ENCODE results near the gene STRIT1. TPM values are rescaled to one million over a fixed set of nuclear protein-coding genes. Genes with fewer than 3 reads are reported as not detected.

Gene STRIT1
- total and polyA plus RNA-seq, 10 of the 15 experiments (the other 5 are each of a cell fraction or from before 2014, with no cell fraction given): not detected

DNA sequence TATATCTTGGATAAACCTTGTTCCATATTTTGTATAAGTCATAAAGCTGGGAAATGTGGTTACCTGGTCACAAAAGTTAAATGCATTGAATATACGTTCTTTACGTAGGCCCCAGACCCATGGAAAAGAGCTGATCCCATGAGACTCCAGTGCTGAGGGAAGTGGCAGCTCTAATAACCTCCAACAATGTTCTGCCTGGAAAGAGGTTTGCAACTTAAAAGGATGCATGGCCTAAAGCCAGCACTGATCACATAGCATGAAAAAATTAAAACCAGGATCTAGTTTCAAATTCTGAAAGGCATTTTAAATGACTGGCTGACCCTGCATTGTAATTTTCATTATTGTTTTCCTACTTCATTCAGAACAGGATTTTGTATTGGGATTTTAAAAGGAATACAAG, 27.9 kb upstream of the STRIT1 start:
- no peak for FAIRE-seq
- H3K36me3 ChIP-seq (ENCODE audit: control insufficient read depth in 2 of 2, insufficient read depth in 2 of 2, low read length in 1 of 2): no peaks in the 10 kb centered on the region
- H2AFZ ChIP-seq (ENCODE audit: control insufficient read depth, low read depth, low read length): no peak overlapping the region
- ChIA-PET POLR2A (no interaction called here), CTCF (interaction anchor here (0.6 to 2.3 kb wide), 2 partner anchors 368 to 417 kb away, joined by 4 to 8 read pairs; no protein-coding TSS in a partner anchor), RAD21 (ENCODE audit: unreplicated experiment) (no interaction called here), SMC1A (ENCODE audit: uncharacterized antibody, unreplicated experiment) (interaction anchor here (0.9 kb wide), 1 partner anchor 218 kb away, joined by 3 read pairs; no protein-coding TSS in a partner anchor)
- in situ Hi-C loops (cut with MboI): loop anchor here (10.0 kb wide), 1 partner anchor 997 kb away; the partner anchor contains the start of gene DHX36
- H3K4me3 ChIP-seq: no peak overlapping the region
- TF ChIP-seq POU2F2 (IDR thresholded peaks at IDR 0.05; ENCODE audit: borderline replicate concordance, low read depth, low read length) (no peak), ZNF592 (IDR thresholded peaks at IDR 0.05) (no peak), TAF1 (IDR thresholded peaks at IDR 0.05; ENCODE audit: borderline replicate concordance, low read depth, low read length) (no peak), MXI1 (IDR thresholded peaks at IDR 0.05; ENCODE audit: low read depth, low read length) (no peak), TCF12 (IDR thresholded peaks at IDR 0.05; ENCODE audit: low read depth, low read length) (no peak), EGR1 (IDR thresholded peaks at IDR 0.05; ENCODE audit: borderline replicate concordance in 1 of 2, low read depth in 2 of 2, low read length in 2 of 2) (no peak), BRCA1 (IDR thresholded peaks at IDR 0.05; ENCODE audit: low read depth, low read length) (no peak), ZBTB4 (CRISPR knock-in tag; IDR thresholded peaks at IDR 0.05) (no peak), POLR2A (IDR thresholded peaks at IDR 0.05; ENCODE audit: low read depth, low read length) (no peak)
- TF ChIP-seq, protein P1, sequence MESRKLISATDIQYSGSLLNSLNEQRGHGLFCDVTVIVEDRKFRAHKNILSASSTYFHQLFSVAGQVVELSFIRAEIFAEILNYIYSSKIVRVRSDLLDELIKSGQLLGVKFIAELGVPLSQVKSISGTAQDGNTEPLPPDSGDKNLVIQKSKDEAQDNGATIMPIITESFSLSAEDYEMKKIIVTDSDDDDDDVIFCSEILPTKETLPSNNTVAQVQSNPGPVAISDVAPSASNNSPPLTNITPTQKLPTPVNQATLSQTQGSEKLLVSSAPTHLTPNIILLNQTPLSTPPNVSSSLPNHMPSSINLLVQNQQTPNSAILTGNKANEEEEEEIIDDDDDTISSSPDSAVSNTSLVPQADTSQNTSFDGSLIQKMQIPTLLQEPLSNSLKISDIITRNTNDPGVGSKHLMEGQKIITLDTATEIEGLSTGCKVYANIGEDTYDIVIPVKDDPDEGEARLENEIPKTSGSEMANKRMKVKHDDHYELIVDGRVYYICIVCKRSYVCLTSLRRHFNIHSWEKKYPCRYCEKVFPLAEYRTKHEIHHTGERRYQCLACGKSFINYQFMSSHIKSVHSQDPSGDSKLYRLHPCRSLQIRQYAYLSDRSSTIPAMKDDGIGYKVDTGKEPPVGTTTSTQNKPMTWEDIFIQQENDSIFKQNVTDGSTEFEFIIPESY (IDR thresholded peaks at IDR 0.05): no peak
- no peaks in the 10 kb centered on the region for H3K27me3 ChIP-seq (replicated peaks in 1 of 2; ENCODE audit: control insufficient read depth in 2 of 2, insufficient read depth in 2 of 2, low read length in 1 of 2)
- no peaks in the 10 kb centered on the region for H3K79me2 ChIP-seq (ENCODE audit: control insufficient read depth, insufficient read depth, low read length)
- BruUV-seq (replicated peaks): no TSS peak
- H3K4me1 ChIP-seq (ENCODE audit: control insufficient read depth, insufficient read depth, low read length): no peaks in the 10 kb centered on the region
- H3K27ac ChIP-seq (ENCODE audit: control insufficient read depth, insufficient read depth): no peak overlapping the region
- H3K9ac ChIP-seq (ENCODE audit: control insufficient read depth, insufficient read depth, low read length): no peak overlapping the region
- WGBS (ENCODE audit: insufficient coverage, insufficient replicate concordance, low lambda C conversion rate, missing lambda C conversion rate): 0% methylated on average over 2 of the region's 2 CpGs
- no peak for DNase-seq (ENCODE audit: low read depth, low spot score)
- no peak for ATAC-seq
- H3K9me3 ChIP-seq (replicated peaks; ENCODE audit: control insufficient read depth, insufficient read depth, low read length): no peaks in the 10 kb centered on the region
- no peak overlapping the region for H3K4me2 ChIP-seq (ENCODE audit: control insufficient read depth, insufficient read depth)
- no peaks in the 10 kb centered on the region for H4K20me1 ChIP-seq (ENCODE audit: control insufficient read depth, insufficient read depth)
- intact Hi-C loops (cut with micrococcal nuclease; ENCODE audit: unreplicated experiment): loop anchor here (5.0 to 10.0 kb wide), 3 partner anchors 364 to 984 kb away; no protein-coding TSS in a partner anchor
